GM10248 (cell line): Measurements from ENCODE around the gene GAL.

Experiments
- CTCF ChIA-PET: fragments of 300-600 bp; sonication (Branson Sonifier 250); formaldehyde crosslinking; extraction: SDS; loops from one replicate; lab custom pipeline; 2021; ENCODE audit warnings: antibody characterized with exemption; lab: Yijun Ruan, JAX
- POLR2A ChIA-PET: fragments of 350-650 bp; sonication (Branson Sonifier 250); formaldehyde crosslinking; extraction: SDS; loops from one replicate; lab custom pipeline; 2020; ENCODE audit warnings: antibody characterized with exemption; lab: Yijun Ruan, JAX
- DNase-seq: peaks from one replicate; pipeline ENCODE4 v3.0.0; 2012; ENCODE audit errors: extremely low spot score
- TF ChIP-seq, protein P1 (sequence below): IDR thresholded peaks from 2 replicates; pipeline ENCODE4 v1.5.1; 2012; ENCODE audit warnings: mild to moderate bottlenecking, low read depth; ENCODE audit errors: extremely low read depth, missing control alignments, control extremely low read depth

Gene GAL

DNA sequence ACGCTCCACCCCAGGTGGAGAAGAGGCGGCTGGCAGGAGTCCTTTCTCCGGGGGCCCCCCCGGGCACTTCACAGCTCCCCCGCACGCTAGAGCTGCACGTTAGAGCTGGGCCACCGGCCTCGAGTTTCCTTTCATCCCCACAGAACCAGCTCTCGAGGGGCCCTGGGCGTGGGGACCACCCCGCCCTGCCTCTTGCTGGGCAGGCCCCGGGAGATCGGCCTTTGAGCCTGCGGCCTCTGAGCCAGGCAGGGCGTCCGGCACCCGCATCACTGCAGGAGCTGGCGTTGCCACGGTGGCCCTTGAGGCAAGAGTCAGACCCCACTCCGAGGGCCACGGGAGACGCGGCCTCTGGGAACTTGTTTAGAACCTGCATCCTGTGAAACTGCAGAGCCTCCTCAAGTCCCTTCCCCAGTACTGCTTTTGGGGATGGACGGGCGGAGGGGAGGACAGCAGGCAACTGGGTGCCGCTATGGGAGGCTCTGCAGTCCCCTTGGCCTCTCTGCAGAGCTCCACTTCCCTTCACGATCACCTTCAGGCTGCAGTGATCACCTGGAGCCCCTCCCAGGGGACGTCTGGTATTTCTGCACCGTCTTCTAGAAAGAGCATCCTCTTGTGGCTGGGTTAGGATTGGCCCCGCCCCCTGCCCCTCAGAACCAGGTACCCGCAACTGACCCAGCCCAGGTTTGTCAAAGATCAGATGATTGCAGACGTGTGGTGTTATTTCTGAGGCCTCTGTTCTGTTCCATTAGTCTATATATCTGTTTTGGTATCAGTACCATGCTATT lies 13.9 kb upstream of the GAL start:
- CTCF ChIA-PET = interaction anchor here (0.9 to 1.2 kb wide), 2 partner anchors 9 to 43 kb away, joined by 3 read pairs; no protein-coding TSS in a partner anchor
- DNase-seq = no peak
- TF ChIP-seq, protein P1, sequence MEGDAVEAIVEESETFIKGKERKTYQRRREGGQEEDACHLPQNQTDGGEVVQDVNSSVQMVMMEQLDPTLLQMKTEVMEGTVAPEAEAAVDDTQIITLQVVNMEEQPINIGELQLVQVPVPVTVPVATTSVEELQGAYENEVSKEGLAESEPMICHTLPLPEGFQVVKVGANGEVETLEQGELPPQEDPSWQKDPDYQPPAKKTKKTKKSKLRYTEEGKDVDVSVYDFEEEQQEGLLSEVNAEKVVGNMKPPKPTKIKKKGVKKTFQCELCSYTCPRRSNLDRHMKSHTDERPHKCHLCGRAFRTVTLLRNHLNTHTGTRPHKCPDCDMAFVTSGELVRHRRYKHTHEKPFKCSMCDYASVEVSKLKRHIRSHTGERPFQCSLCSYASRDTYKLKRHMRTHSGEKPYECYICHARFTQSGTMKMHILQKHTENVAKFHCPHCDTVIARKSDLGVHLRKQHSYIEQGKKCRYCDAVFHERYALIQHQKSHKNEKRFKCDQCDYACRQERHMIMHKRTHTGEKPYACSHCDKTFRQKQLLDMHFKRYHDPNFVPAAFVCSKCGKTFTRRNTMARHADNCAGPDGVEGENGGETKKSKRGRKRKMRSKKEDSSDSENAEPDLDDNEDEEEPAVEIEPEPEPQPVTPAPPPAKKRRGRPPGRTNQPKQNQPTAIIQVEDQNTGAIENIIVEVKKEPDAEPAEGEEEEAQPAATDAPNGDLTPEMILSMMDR = no peak
- POLR2A ChIA-PET = no interaction called here

GRCh38 chr11:68673306-68673945 lies 10.9 kb upstream of the GAL start:
- ChIA-PET POLR2A (no interaction called here), CTCF (no interaction called here)
- DNase-seq = no peak
- TF ChIP-seq, protein P1 = no peak

DNA sequence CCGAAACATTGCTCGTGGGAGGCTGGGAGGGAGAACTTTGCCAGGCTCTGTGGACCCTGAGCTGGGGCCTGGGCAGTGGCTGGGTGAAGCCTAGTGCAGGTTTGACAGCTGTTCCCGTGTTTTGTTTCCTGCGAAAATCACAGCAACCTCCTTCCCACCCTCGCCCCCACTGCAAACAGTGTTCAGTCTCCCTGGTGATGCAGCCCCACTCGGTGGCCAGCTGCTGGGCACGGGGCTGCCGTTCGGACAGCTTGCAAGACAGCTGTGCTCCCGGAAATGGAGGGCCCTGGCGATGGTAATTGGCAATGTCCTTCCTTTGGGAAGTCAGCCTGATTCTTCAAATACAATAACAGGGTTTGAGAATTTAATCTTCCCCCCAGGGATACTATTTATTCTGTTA lies 10.4 kb upstream of the GAL start:
- ChIA-PET CTCF (no interaction called here), POLR2A (no interaction called here)
- TF ChIP-seq, protein P1 = no peak
- DNase-seq = no peak

DNA sequence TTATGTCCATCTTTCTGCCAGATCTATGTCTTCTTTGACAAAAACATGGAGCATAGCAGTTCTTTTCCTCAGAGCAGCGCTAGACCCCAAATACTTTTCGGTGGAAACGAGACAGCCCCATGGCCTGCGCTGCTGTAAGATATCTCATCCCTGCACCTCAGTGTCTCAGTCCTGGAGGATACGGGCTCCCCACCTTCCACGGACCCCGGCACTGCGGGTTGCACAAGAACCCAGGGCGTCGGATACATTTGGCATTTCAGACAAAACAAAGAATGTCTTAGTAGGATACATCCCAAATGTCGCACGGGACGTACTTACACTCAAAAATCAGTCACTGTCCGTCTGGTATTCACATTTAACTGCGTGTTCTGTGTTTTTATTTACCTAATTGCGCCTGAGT lies 9.9 kb upstream of the GAL start:
- no peak for DNase-seq
- CTCF ChIA-PET = no interaction called here
- TF ChIP-seq, protein P1 = no peak
- POLR2A ChIA-PET = no interaction called here

DNA sequence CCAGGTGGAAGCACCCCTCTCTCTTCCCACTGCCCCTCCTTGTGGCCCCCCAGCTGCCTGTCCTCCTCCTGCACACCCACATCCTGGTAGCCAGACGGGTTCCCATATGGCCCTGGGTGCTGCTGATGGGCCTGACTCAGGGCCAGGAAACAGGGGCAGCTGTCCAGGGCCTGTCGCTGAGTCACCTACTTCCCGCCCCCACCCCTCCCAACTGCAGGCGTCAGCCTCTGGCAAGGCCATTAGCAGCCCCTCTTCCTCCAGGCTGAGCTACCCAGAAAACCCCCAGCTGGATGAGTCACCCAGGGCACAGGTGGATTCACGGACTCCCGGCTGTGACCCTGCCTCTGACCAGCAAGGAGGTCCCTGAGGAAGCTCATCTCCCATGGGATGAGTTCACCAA lies 6.9 kb upstream of the GAL start:
- ChIA-PET CTCF (no interaction called here), POLR2A (no interaction called here)
- DNase-seq = no peak
- TF ChIP-seq, protein P1 = no peak

- no peak for DNase-seq
- ChIA-PET POLR2A (no interaction called here), CTCF (no interaction called here)
- TF ChIP-seq, protein P1 = no peak
These were observed 6.3 kb upstream of the GAL start for GRCh38 chr11:68678031-68678441.
